Activated naive CD4-positive, alpha-beta T cell treated with anti-CD3 and anti-CD28 coated beads for 36 hours (primary cell): ENCODE results near the gene SDHAF4. TPM values are rescaled to one million over a fixed set of nuclear protein-coding genes. Genes with fewer than 3 reads are reported as not detected.
"Not testable (repeated sequence)": the region's sequence is repeated elsewhere in the genome, so short reads cannot be mapped to it uniquely, and the experiment has no call there.

Source experiments
- CTCF ChIA-PET: fragments of 350-600 bp; sonication (Branson Sonifier 250); formaldehyde crosslinking; loops from one replicate; lab custom pipeline; 2021; ENCODE audit warnings: antibody characterized with exemption; lab: Charles Lee
- DNase-seq: peaks from one replicate; pipeline ENCODE4 v3.0.0-alpha.2; 2020
- H3K27ac Mint-ChIP-seq: one replicate; pipeline ENCODE4 v1.8.0; 2021; ENCODE audit warnings: mild to moderate bottlenecking, mixed read lengths
- H3K27me3 Mint-ChIP-seq: one replicate; pipeline ENCODE4 v1.8.0; 2021; ENCODE audit warnings: low read depth, mixed read lengths
- H3K36me3 Mint-ChIP-seq: one replicate; pipeline ENCODE4 v1.8.0; 2021; ENCODE audit warnings: low read depth, mixed read lengths
- H3K4me1 Mint-ChIP-seq: one replicate; pipeline ENCODE4 v1.8.0; 2021; ENCODE audit warnings: low read depth, mixed read lengths
- H3K4me3 Mint-ChIP-seq: one replicate; pipeline ENCODE4 v1.8.0; 2021; ENCODE audit warnings: mild to moderate bottlenecking, moderate library complexity, mixed read lengths
- H3K9me3 Mint-ChIP-seq: one replicate; pipeline ENCODE4 v1.8.0; 2021; ENCODE audit warnings: mixed read lengths
- intact Hi-C: fragments of 100-400 bp; cut with micrococcal nuclease; formaldehyde crosslinking; loops from one replicate; pipeline ENCODE4 v1.15.1; 2023
- total RNA-seq, 2 experiments: library from RNA; stranded (reverse); gene quantifications; one replicate each; pipeline ENCODE4 v1.2.3, GENCODE V29; 2021

Gene SDHAF4
- total RNA-seq, 2 experiments from 2014 or later, result 16.8 to 17.9 TPM

- no peaks in the 10 kb centered on the region for H3K27me3 Mint-ChIP-seq
- no peaks in the 10 kb centered on the region for H3K4me1 Mint-ChIP-seq
- peaks cover 8% of the 10 kb centered on the region for H3K9me3 Mint-ChIP-seq
- no peak for DNase-seq
- intact Hi-C loops, result no loop called here
- H3K36me3 Mint-ChIP-seq, result peaks cover under 1% of the 10 kb centered on the region
- CTCF ChIA-PET, result interaction anchor here (0.5 to 0.9 kb wide), 2 partner anchors 33 to 229 kb away, joined by 3 read pairs; no protein-coding TSS in a partner anchor
- no peak overlapping the region for H3K27ac Mint-ChIP-seq
- no peak overlapping the region for H3K4me3 Mint-ChIP-seq
These were observed 32.5 kb downstream of the SDHAF4 start for GRCh38 chr6:70599187-70599586.

GRCh38 chr6:70601014-70601413 lies 34.3 kb downstream of the SDHAF4 start:
- Mint-ChIP-seq H3K9me3 (peaks cover 10% of the 10 kb centered on the region), H3K27ac (no peak overlapping the region), H3K4me3 (no peak overlapping the region), H3K36me3 (no peaks in the 10 kb centered on the region), H3K4me1 (no peaks in the 10 kb centered on the region), H3K27me3 (no peaks in the 10 kb centered on the region)
- intact Hi-C loops, result no loop called here
- CTCF ChIA-PET, result interaction anchor here (0.6 to 1.3 kb wide), 2 partner anchors 10 to 86 kb away, joined by 3 to 5 read pairs; no protein-coding TSS in a partner anchor
- no peak for DNase-seq

GRCh38 chr6:70604254-70604653 lies 37.5 kb downstream of the SDHAF4 start:
- DNase-seq, result no peak
- Mint-ChIP-seq H3K36me3 (no peaks in the 10 kb centered on the region), H3K9me3 (peaks cover 14% of the 10 kb centered on the region), H3K27ac (no peak overlapping the region), H3K27me3 (no peaks in the 10 kb centered on the region), H3K4me3 (no peak overlapping the region), H3K4me1 (peaks cover 7% of the 10 kb centered on the region)
- CTCF ChIA-PET, result interaction anchor here (0.6 to 1.2 kb wide), 4 partner anchors 34 to 250 kb away, joined by 3 to 5 read pairs (median 3); no protein-coding TSS in a partner anchor
- intact Hi-C loops, result no loop called here

- H3K27me3 Mint-ChIP-seq, intact Hi-C loops, H3K27ac Mint-ChIP-seq, DNase-seq, H3K36me3 Mint-ChIP-seq, H3K4me1 Mint-ChIP-seq, H3K4me3 Mint-ChIP-seq, CTCF ChIA-PET: not testable (repeated sequence)
- H3K9me3 Mint-ChIP-seq, result peaks cover 14% of the 10 kb centered on the region
These were observed 40.6 kb downstream of the SDHAF4 start for GRCh38 chr6:70607371-70607770.

- H3K27ac Mint-ChIP-seq, CTCF ChIA-PET, H3K27me3 Mint-ChIP-seq, H3K36me3 Mint-ChIP-seq, H3K9me3 Mint-ChIP-seq, H3K4me1 Mint-ChIP-seq, H3K4me3 Mint-ChIP-seq, DNase-seq, intact Hi-C loops: not testable (repeated sequence)
These were observed 42.5 kb downstream of the SDHAF4 start for GRCh38 chr6:70609181-70609580.

GRCh38 chr6:70616728-70617260 lies 50.1 kb downstream of the SDHAF4 start:
- H3K36me3 Mint-ChIP-seq, result no peaks in the 10 kb centered on the region
- intact Hi-C loops, result no loop called here

GRCh38 chr6:70620746-70621145 lies 54.0 kb downstream of the SDHAF4 start:
- H3K27ac Mint-ChIP-seq, result no peak overlapping the region
- DNase-seq, result no peak
- no peaks in the 10 kb centered on the region for H3K36me3 Mint-ChIP-seq
- no peak overlapping the region for H3K4me3 Mint-ChIP-seq
- H3K4me1 Mint-ChIP-seq, result no peaks in the 10 kb centered on the region
- CTCF ChIA-PET, result interaction anchor here (0.7 kb wide), 1 partner anchor 1794 kb away, joined by 3 read pairs; no protein-coding TSS in a partner anchor
- intact Hi-C loops, result no loop called here
- no peaks in the 10 kb centered on the region for H3K27me3 Mint-ChIP-seq
- peaks cover 2% of the 10 kb centered on the region for H3K9me3 Mint-ChIP-seq

More at GRCh38 chr6:70616728-70617260, 50.1 kb downstream of the SDHAF4 start:
- Mint-ChIP-seq H3K4me1 (no peaks in the 10 kb centered on the region), H3K4me3 (no peak overlapping the region), H3K27ac (no peak overlapping the region), H3K27me3 (peaks cover 3% of the 10 kb centered on the region), H3K9me3 (no peaks in the 10 kb centered on the region)
- DNase-seq, result no peak
- CTCF ChIA-PET, result no interaction called here

GRCh38 chr6:70622461-70622860 lies 55.7 kb downstream of the SDHAF4 start:
- H3K9me3 Mint-ChIP-seq, result peaks cover 2% of the 10 kb centered on the region
- CTCF ChIA-PET, result no interaction called here
- H3K27me3 Mint-ChIP-seq, result no peaks in the 10 kb centered on the region
- no peaks in the 10 kb centered on the region for H3K4me1 Mint-ChIP-seq
- H3K27ac Mint-ChIP-seq, result no peak overlapping the region
- intact Hi-C loops, result no loop called here
- no peak for DNase-seq
- H3K4me3 Mint-ChIP-seq, result no peak overlapping the region
- H3K36me3 Mint-ChIP-seq, result no peaks in the 10 kb centered on the region

GRCh38 chr6:70625436-70625835 lies 58.7 kb downstream of the SDHAF4 start:
- intact Hi-C loops, result no loop called here
- CTCF ChIA-PET, result no interaction called here

GRCh38 chr6:70627500-70628254 lies 60.9 kb downstream of the SDHAF4 start:
- Mint-ChIP-seq H3K9me3 (peaks cover 2% of the 10 kb centered on the region), H3K27me3 (no peaks in the 10 kb centered on the region), H3K4me1 (no peaks in the 10 kb centered on the region), H3K4me3 (no peak overlapping the region), H3K36me3 (no peaks in the 10 kb centered on the region), H3K27ac (no peak overlapping the region)
- CTCF ChIA-PET, result interaction anchor here (0.6 kb wide), 1 partner anchor 9 kb away, joined by 4 read pairs; no protein-coding TSS in a partner anchor
- no peak for DNase-seq
- intact Hi-C loops, result no loop called here

More at GRCh38 chr6:70625436-70625835, 58.7 kb downstream of the SDHAF4 start:
- Mint-ChIP-seq H3K27ac (no peak overlapping the region), H3K4me1 (no peaks in the 10 kb centered on the region), H3K4me3 (no peak overlapping the region), H3K27me3 (no peaks in the 10 kb centered on the region), H3K36me3 (no peaks in the 10 kb centered on the region), H3K9me3 (peaks cover 2% of the 10 kb centered on the region)
- DNase-seq, result no peak

GRCh38 chr6:70629929-70630328 lies 63.2 kb downstream of the SDHAF4 start:
- no peak overlapping the region for H3K4me3 Mint-ChIP-seq
- intact Hi-C loops, result no loop called here
- no peaks in the 10 kb centered on the region for H3K9me3 Mint-ChIP-seq
- H3K4me1 Mint-ChIP-seq, result no peaks in the 10 kb centered on the region
- no peak for DNase-seq
- no peaks in the 10 kb centered on the region for H3K36me3 Mint-ChIP-seq
- H3K27me3 Mint-ChIP-seq, result no peaks in the 10 kb centered on the region
- H3K27ac Mint-ChIP-seq, result no peak overlapping the region
- CTCF ChIA-PET, result no interaction called here

- Mint-ChIP-seq H3K4me1 (no peaks in the 10 kb centered on the region), H3K27ac (no peak overlapping the region), H3K36me3 (no peaks in the 10 kb centered on the region), H3K4me3 (no peak overlapping the region), H3K9me3 (no peaks in the 10 kb centered on the region), H3K27me3 (no peaks in the 10 kb centered on the region)
- intact Hi-C loops, result no loop called here
- DNase-seq, result no peak
- CTCF ChIA-PET, result no interaction called here
These were observed 67.1 kb downstream of the SDHAF4 start for GRCh38 chr6:70633870-70634269.

- DNase-seq, result no peak
- H3K27me3 Mint-ChIP-seq, result no peaks in the 10 kb centered on the region
- H3K36me3 Mint-ChIP-seq, result no peaks in the 10 kb centered on the region
- H3K27ac Mint-ChIP-seq, result no peak overlapping the region
- H3K4me3 Mint-ChIP-seq, result no peak overlapping the region
- intact Hi-C loops, result no loop called here
- H3K9me3 Mint-ChIP-seq, result no peaks in the 10 kb centered on the region
- CTCF ChIA-PET, result interaction anchor here (0.9 kb wide), 1 partner anchor 9 kb away, joined by 4 read pairs; no protein-coding TSS in a partner anchor
- H3K4me1 Mint-ChIP-seq, result no peaks in the 10 kb centered on the region
These were observed 69.9 kb downstream of the SDHAF4 start for GRCh38 chr6:70636596-70636995.
